Endothelial cell of umbilical vein (primary cell): Measurements from ENCODE around the gene GLRX. TPM values are rescaled to one million over a fixed set of nuclear protein-coding genes. Genes with fewer than 3 reads are reported as not detected.

Source experiments
- BruUV-seq: library from RNA; stranded (reverse); fragments of 400-500 nt; replicated peaks from 2 replicates; lab custom pipeline; 2021; lab: Mats Ljungman, UMichigan
- CTCF ChIA-PET: fragments of 300-600, 350-600 bp; sonication (Branson Sonifier 250); formaldehyde crosslinking; loops from one replicate; lab custom pipeline; 2021; ENCODE audit warnings: antibody characterized with exemption, inconsistent platforms; lab: Charles Lee
- POLR2A ChIA-PET: fragments of 300-600, 350-600 bp; sonication (Branson Sonifier 250); formaldehyde crosslinking; loops from one replicate; lab custom pipeline; 2021; ENCODE audit warnings: antibody characterized with exemption, inconsistent platforms; lab: Charles Lee
- DNase-seq: peaks from one replicate; pipeline ENCODE4 v3.0.0-alpha.2; 2011; ENCODE audit warnings: low read depth, low spot score
- FAIRE-seq: peaks from 2 replicates; lab custom pipeline; 2011; peaks lifted over from hg19 to GRCh38; lab: Jason Lieb, UNC
- H2AFZ ChIP-seq: 2 replicates; pipeline ENCODE4 v1.6.0; 2012; ENCODE audit warnings: low read depth, low read length, control low read depth, inconsistent platforms
- H3K27ac ChIP-seq: 2 replicates; pipeline ENCODE4 v1.5.1; 2011; ENCODE audit warnings: low read depth, mild to moderate bottlenecking, control low read depth, low read length, moderate library complexity; ENCODE audit not compliant: insufficient read depth
- H3K27me3 ChIP-seq, 2 experiments: 2 replicates each; pipeline versions ENCODE4 v1.6.0 to v1.6.1; 2011; ENCODE audit warnings: low read length in 2 of 2, mixed read lengths in 1 of 2; ENCODE audit not compliant: control insufficient read depth in 2 of 2, insufficient read depth in 2 of 2
- H3K36me3 ChIP-seq, 2 experiments: 2 replicates in 1 of 2; 3 replicates in 1 of 2; pipeline ENCODE4 v1.5.1; 2011; ENCODE audit warnings: low read length in 2 of 2, mild to moderate bottlenecking in 1 of 2, moderate library complexity in 1 of 2; ENCODE audit not compliant: control insufficient read depth in 2 of 2, insufficient read depth in 2 of 2; ENCODE audit errors: extremely low read depth in 1 of 2
- H3K4me1 ChIP-seq: 3 replicates; pipeline ENCODE4 v1.5.1; 2011; ENCODE audit warnings: mild to moderate bottlenecking, low read length; ENCODE audit not compliant: control insufficient read depth, insufficient read depth; ENCODE audit errors: extremely low read depth
- H3K4me2 ChIP-seq: 2 replicates; pipeline ENCODE4 v1.6.1; 2011; ENCODE audit warnings: low read length, control low read depth, mixed read lengths; ENCODE audit not compliant: insufficient read depth
- H3K4me3 ChIP-seq, 3 experiments: fragments of 200-600 bp in 1 of 3; sonication (generic), shearing (Covaris generic) in 1 of 3; replicated peaks in 1 of 3; 2 replicates each; pipeline ENCODE4 v1.5.1; 2011 to 2016; ENCODE audit warnings: control low read depth in 3 of 3, low read length in 3 of 3, mild to moderate bottlenecking in 2 of 3, inconsistent platforms in 1 of 3, low read depth in 1 of 3, moderate library complexity in 1 of 3; ENCODE audit not compliant: insufficient read depth in 1 of 3
- H3K79me2 ChIP-seq: 2 replicates; pipeline ENCODE4 v1.6.0; 2012; ENCODE audit warnings: low read length, inconsistent platforms; ENCODE audit not compliant: control insufficient read depth, insufficient read depth
- H3K9ac ChIP-seq: replicated peaks from 2 replicates; pipeline ENCODE3; 2011; ENCODE audit warnings: low read length, control low read depth; ENCODE audit not compliant: insufficient read depth; ENCODE audit errors: extremely low read depth
- H3K9me1 ChIP-seq: replicated peaks from 3 replicates; pipeline ENCODE4 v1.6.0; 2011; ENCODE audit warnings: mild to moderate bottlenecking, low read length; ENCODE audit not compliant: control insufficient read depth, insufficient read depth; ENCODE audit errors: extremely low read depth
- H3K9me3 ChIP-seq: replicated peaks from 2 replicates; pipeline ENCODE4 v1.5.1; 2012; ENCODE audit warnings: low read length, inconsistent platforms; ENCODE audit not compliant: control insufficient read depth, insufficient read depth
- H4K20me1 ChIP-seq: replicated peaks from 2 replicates; pipeline ENCODE3; 2011; ENCODE audit warnings: mild to moderate bottlenecking, low read length; ENCODE audit not compliant: control insufficient read depth, insufficient read depth; ENCODE audit errors: extremely low read depth
- EZH2 ChIP-seq: IDR thresholded peaks from 2 replicates; pipeline ENCODE4 v1.6.1; 2012; ENCODE audit warnings: borderline replicate concordance, low read depth, mild to moderate bottlenecking, moderate library complexity, low read length, inconsistent platforms; ENCODE audit not compliant: severe bottlenecking
- FOS ChIP-seq: IDR thresholded peaks from 2 replicates; pipeline ENCODE4 v1.6.1; 2011; ENCODE audit warnings: mild to moderate bottlenecking, low read length, moderate library complexity, borderline replicate concordance; ENCODE audit not compliant: insufficient read depth
- GATA2 ChIP-seq: IDR thresholded peaks from 2 replicates; pipeline ENCODE4 v1.7.0; 2011; ENCODE audit warnings: low read depth, mild to moderate bottlenecking, moderate library complexity, mixed read lengths, low read length; ENCODE audit not compliant: insufficient read length, insufficient read depth
- JUN ChIP-seq: IDR thresholded peaks from 2 replicates; pipeline ENCODE4 v1.6.1; 2011; ENCODE audit warnings: borderline replicate concordance, low read depth; ENCODE audit not compliant: insufficient read length, insufficient read depth
- MYC ChIP-seq: IDR thresholded peaks from one replicate; pipeline ENCODE4 v1.6.1; 2011; ENCODE audit warnings: mild to moderate bottlenecking, low read depth, low read length
- POLR2A ChIP-seq: IDR thresholded peaks from 2 replicates; pipeline ENCODE4 v1.6.1; 2012; ENCODE audit warnings: low read depth, mild to moderate bottlenecking, control low read depth, low read length
- POLR2AphosphoS5 ChIP-seq: IDR thresholded peaks from 2 replicates; pipeline ENCODE4 v1.6.1; 2012; ENCODE audit warnings: low read depth, mild to moderate bottlenecking, control low read depth, low read length, moderate library complexity; ENCODE audit not compliant: insufficient read depth
- dilution Hi-C: fragments of 300-500 bp; cut with MboI; formaldehyde crosslinking; loops from one replicate; pipeline ENCODE4 v1.15.0; 2019; ENCODE audit warnings: low sequenced_read_pairs; ENCODE audit not compliant: extremely low pct_ligation_motif_present
- intact Hi-C: fragments of 100-400 bp; cut with micrococcal nuclease; formaldehyde crosslinking; loops from one replicate; pipeline ENCODE4 v1.10.0; 2022
- polyA plus RNA-seq, 4 experiments: library from polyadenylated mRNA; depleted of rRNA in 3 of 4; stranded (reverse) in 3 of 4; unstranded in 1 of 4; fragments of >200 nt; gene quantifications; 2 replicates each; pipeline versions ENCODE4 v1.2.1 to v1.2.3, GENCODE V29; 2011 to 2012; ENCODE audit warnings: missing spikeins in 1 of 4
- total RNA-seq: library from RNA; stranded (reverse); gene quantifications from 2 replicates; pipeline ENCODE4 v1.2.3, GENCODE V29; 2021
- TF ChIP-seq, protein P1 (sequence below): IDR thresholded peaks from 2 replicates; pipeline ENCODE4 v1.6.1; 2011; ENCODE audit not compliant: insufficient read depth, insufficient read length
- TF ChIP-seq, protein P2 (sequence below), 2 donors: IDR thresholded peaks; 1 replicate in 1 of 2; 2 replicates in 1 of 2; pipeline ENCODE4 v1.5.1; 2011; ENCODE audit warnings: low read length in 2 of 2, mild to moderate bottlenecking in 2 of 2, moderate library complexity in 2 of 2, control low read depth in 1 of 2, inconsistent platforms in 1 of 2, low read depth in 1 of 2; ENCODE audit not compliant: insufficient read depth in 1 of 2; ENCODE audit errors: extremely low read depth in 1 of 2

GLRX gene
- total and polyA plus RNA-seq, 2 donors (not counting 3 experiments of a cell fraction or from before 2014, with no cell fraction given), result 14.2 to 40.3 TPM

DNA sequence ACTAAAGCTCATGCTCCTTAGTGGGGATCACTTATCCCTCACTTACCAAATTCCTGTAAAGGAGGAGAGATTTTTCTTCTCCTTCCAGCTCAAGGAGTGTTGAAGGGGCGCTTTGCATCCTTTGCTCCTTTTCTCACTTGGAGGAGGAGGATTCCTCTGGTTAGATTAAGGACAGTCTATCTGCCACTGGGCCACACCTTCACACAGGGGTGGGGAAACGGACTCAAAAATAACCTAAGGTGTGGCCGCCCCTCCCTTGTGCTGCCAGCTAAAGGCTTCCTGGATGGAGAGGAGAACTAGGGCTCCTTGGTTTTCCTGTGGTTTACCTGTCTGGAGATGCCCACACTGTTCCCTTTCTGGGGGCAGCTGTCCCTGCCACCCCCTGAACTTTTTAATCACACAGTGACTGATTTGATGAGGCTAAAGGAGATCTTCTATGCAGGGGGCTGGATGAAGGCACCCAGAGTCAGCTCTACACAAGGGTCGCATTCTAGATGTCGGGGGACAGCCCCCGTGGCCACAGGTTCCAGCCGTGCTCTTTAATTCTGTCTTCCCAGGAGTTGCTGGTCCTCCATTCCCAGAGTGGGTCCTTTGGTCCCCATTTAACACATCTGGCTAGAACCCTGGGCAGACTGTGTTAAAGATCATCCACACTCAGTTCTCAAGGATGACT, 14.4 kb downstream of the GLRX start:
- Histone ChIP-seq H3K27me3 (no peaks in the 10 kb centered on the region), H3K4me1 (no peaks in the 10 kb centered on the region), H3K27ac (no peak overlapping the region), H3K79me2 (no peaks in the 10 kb centered on the region), H4K20me1 (no peaks in the 10 kb centered on the region), H3K9me3 (no peaks in the 10 kb centered on the region), H3K4me2 (no peak overlapping the region), H3K36me3 (no peaks in the 10 kb centered on the region), H3K9me1 (no peaks in the 10 kb centered on the region), H2AFZ (no peak overlapping the region), H3K4me3 (no peak overlapping the region), H3K9ac (no peak overlapping the region)
- dilution Hi-C loops (no loop called here), intact Hi-C loops (no loop called here)
- no TSS peak for BruUV-seq
- TF ChIP-seq POLR2AphosphoS5, result no peak
- TF ChIP-seq FOS, result no peak
- no peak for TF ChIP-seq POLR2A
- TF ChIP-seq MYC, result no peak
- no peak for TF ChIP-seq GATA2
- TF ChIP-seq, protein P1, sequence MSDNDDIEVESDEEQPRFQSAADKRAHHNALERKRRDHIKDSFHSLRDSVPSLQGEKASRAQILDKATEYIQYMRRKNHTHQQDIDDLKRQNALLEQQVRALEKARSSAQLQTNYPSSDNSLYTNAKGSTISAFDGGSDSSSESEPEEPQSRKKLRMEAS, result no peak
- TF ChIP-seq, protein P2, sequence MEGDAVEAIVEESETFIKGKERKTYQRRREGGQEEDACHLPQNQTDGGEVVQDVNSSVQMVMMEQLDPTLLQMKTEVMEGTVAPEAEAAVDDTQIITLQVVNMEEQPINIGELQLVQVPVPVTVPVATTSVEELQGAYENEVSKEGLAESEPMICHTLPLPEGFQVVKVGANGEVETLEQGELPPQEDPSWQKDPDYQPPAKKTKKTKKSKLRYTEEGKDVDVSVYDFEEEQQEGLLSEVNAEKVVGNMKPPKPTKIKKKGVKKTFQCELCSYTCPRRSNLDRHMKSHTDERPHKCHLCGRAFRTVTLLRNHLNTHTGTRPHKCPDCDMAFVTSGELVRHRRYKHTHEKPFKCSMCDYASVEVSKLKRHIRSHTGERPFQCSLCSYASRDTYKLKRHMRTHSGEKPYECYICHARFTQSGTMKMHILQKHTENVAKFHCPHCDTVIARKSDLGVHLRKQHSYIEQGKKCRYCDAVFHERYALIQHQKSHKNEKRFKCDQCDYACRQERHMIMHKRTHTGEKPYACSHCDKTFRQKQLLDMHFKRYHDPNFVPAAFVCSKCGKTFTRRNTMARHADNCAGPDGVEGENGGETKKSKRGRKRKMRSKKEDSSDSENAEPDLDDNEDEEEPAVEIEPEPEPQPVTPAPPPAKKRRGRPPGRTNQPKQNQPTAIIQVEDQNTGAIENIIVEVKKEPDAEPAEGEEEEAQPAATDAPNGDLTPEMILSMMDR (IDR thresholded peaks at IDR 0.05; ENCODE audit: extremely low read depth in 1 of 2, insufficient read depth in 1 of 2, low read depth in 1 of 2, low read length in 2 of 2), result no peak
- TF ChIP-seq EZH2, result no peak
- no peak for TF ChIP-seq JUN
- no peak for FAIRE-seq
- ChIA-PET CTCF (interaction anchor here (0.6 to 1.6 kb wide), 6 partner anchors 9 to 161 kb away, joined by 3 to 4 read pairs (median 3); partner anchors contain the start of gene RFESD), POLR2A (no interaction called here)
- no peak for DNase-seq
